Cardiac muscle cell (in vitro differentiated cells and primary cell): ENCODE results near the gene ZC3H15. TPM values are rescaled to one million over a fixed set of nuclear protein-coding genes. Genes with fewer than 3 reads are reported as not detected.

ENCODE experiments used
- DNase-seq, 2 donors: peaks; one replicate each; pipeline versions ENCODE4 v3.0.0 to v3.0.0-alpha.2; 2010 to 2017; ENCODE audit warnings: low read depth in 1 of 2, low spot score in 1 of 2
- H3K27ac ChIP-seq: fragments of 200-600 bp; sonication (generic); 2 replicates; pipeline ENCODE4 v1.5.1; 2016
- H3K27me3 ChIP-seq: fragments of 200-600 bp; sonication (generic); 2 replicates; pipeline ENCODE4 v1.6.0; 2016; ENCODE audit warnings: control low read depth
- H3K36me3 ChIP-seq: fragments of 200-600 bp; sonication (generic); 2 replicates; pipeline ENCODE4 v1.5.1; 2016; ENCODE audit warnings: control low read depth
- H3K4me1 ChIP-seq: fragments of 200-600 bp; sonication (generic); 2 replicates; pipeline ENCODE4 v1.8.1; 2017; ENCODE audit warnings: low read depth, mild to moderate bottlenecking, mixed run types
- H3K4me3 ChIP-seq: fragments of 200-600 bp; sonication (generic); 2 replicates; pipeline ENCODE4 v1.5.1; 2016; ENCODE audit warnings: mild to moderate bottlenecking
- H3K9me3 ChIP-seq: fragments of 200-600 bp; sonication (generic); 2 replicates; pipeline ENCODE4 v1.5.1; 2017; ENCODE audit warnings: low read depth, mild to moderate bottlenecking, control low read depth
- CTCF ChIP-seq: IDR thresholded peaks from 2 replicates; pipeline ENCODE4 v1.5.1; 2012; ENCODE audit warnings: low read depth, mild to moderate bottlenecking, low read length
- polyA plus RNA-seq: library from polyadenylated mRNA; unstranded; fragments of >200 nt; fragmentation: Nextera tagmentation; extraction: Ambion mirVana; gene quantifications from 2 replicates; pipeline ENCODE4 v1.2.1, GENCODE V29; 2016
- total RNA-seq: library from RNA; depleted of rRNA; stranded (reverse); fragments of >200 nt; gene quantifications from 2 replicates; pipeline ENCODE4 v1.2.3, GENCODE V29; 2016

The ZC3H15 gene
- total and polyA plus RNA-seq, 2 experiments from 2014 or later, result 50.8 to 72.4 TPM

GRCh38 chr2:186543561-186544131 is 57.6 kb downstream of the ZC3H15 start:
- TF ChIP-seq CTCF, result no peak
- no peaks in the 10 kb centered on the region for H3K9me3 ChIP-seq
- no peaks in the 10 kb centered on the region for H3K27me3 ChIP-seq
- H3K36me3 ChIP-seq, result no peaks in the 10 kb centered on the region
- peak in 1 of 2 donors; percentile 72 for DNase-seq
- H3K4me1 ChIP-seq, result peaks cover 6% of the 10 kb centered on the region
- H3K4me3 ChIP-seq, result no peak overlapping the region
- peak overlapping the region; percentile 7 for H3K27ac ChIP-seq

GRCh38 chr2:186544255-186544675 is 58.2 kb downstream of the ZC3H15 start:
- no peak overlapping the region for H3K4me3 ChIP-seq

GRCh38 chr2:186546846-186547245 is 60.8 kb downstream of the ZC3H15 start:
- H3K27me3 ChIP-seq, result no peaks in the 10 kb centered on the region
- H3K4me1 ChIP-seq, result peaks cover 2% of the 10 kb centered on the region
- DNase-seq, result peak in 1 of 2 donors; percentile 52
- no peak overlapping the region for H3K27ac ChIP-seq
- no peaks in the 10 kb centered on the region for H3K9me3 ChIP-seq
- no peak for TF ChIP-seq CTCF
- no peaks in the 10 kb centered on the region for H3K36me3 ChIP-seq
- H3K4me3 ChIP-seq, result no peak overlapping the region

More at GRCh38 chr2:186544255-186544675, 58.2 kb downstream of the ZC3H15 start:
- peak overlapping the region; percentile 7 for H3K27ac ChIP-seq
- TF ChIP-seq CTCF, result no peak
- no peaks in the 10 kb centered on the region for H3K27me3 ChIP-seq
- H3K9me3 ChIP-seq, result no peaks in the 10 kb centered on the region
- H3K36me3 ChIP-seq, result no peaks in the 10 kb centered on the region
- peak; percentile 28 to 95 for DNase-seq
- H3K4me1 ChIP-seq, result peaks cover 6% of the 10 kb centered on the region

GRCh38 chr2:186551323-186552050 is 65.4 kb downstream of the ZC3H15 start:
- Histone ChIP-seq H3K27ac (no peak overlapping the region), H3K36me3 (no peaks in the 10 kb centered on the region), H3K4me1 (no peaks in the 10 kb centered on the region), H3K27me3 (no peaks in the 10 kb centered on the region), H3K4me3 (no peak overlapping the region), H3K9me3 (no peaks in the 10 kb centered on the region)
- no peak for TF ChIP-seq CTCF
- peak in 1 of 2 donors; percentile 73 for DNase-seq

GRCh38 chr2:186554429-186554828 is 68.4 kb downstream of the ZC3H15 start:
- no peaks in the 10 kb centered on the region for H3K27me3 ChIP-seq
- no peak for DNase-seq
- no peak overlapping the region for H3K4me3 ChIP-seq
- H3K27ac ChIP-seq, result no peak overlapping the region
- TF ChIP-seq CTCF, result no peak
- H3K4me1 ChIP-seq, result no peaks in the 10 kb centered on the region
- H3K9me3 ChIP-seq, result no peaks in the 10 kb centered on the region
- H3K36me3 ChIP-seq, result no peaks in the 10 kb centered on the region
